IPS-18c (cell line): ENCODE results near the gene BEST1.
A peak's percentile ranks its signal among the peaks of the same experiment; 100 is the strongest.
"Not testable (repeated sequence)": the region's sequence is repeated elsewhere in the genome, so short reads cannot be mapped to it uniquely, and the experiment has no call there.

Experiments used
- H3K4me3 ChIP-seq: 2 replicates; pipeline ENCODE4 v1.7.0; 2013; ENCODE audit warnings: low read depth, mild to moderate bottlenecking, low read length, moderate library complexity; ENCODE audit not compliant: insufficient read depth
- H3K9me3 ChIP-seq: one replicate; pipeline ENCODE4 v1.6.1; 2013; ENCODE audit warnings: mild to moderate bottlenecking, low read length, moderate library complexity; ENCODE audit not compliant: control insufficient read depth, insufficient read depth

The BEST1 gene

DNA sequence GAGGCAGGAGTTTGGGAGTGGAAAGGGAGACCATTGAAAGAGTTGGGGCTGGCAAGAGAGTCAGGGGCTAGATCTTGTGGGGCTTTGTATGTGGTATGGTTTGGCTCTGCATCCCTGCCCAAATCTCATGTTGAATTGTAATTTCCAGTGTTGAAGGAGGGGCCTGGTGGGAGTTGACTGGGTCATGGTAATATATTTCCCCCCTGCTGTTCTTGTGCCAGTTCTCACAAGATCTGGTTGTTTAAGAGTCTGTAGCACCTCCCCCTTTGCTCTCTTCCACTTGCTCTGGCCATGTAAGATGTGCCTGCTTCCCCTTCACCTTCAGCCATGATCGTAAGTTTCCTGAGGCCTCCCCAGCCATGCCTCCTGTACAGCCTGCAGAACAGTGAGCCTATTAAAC, 22.6 kb upstream of the BEST1 start:
- Histone ChIP-seq H3K9me3 (peaks cover 3% of the 10 kb centered on the region), H3K4me3 (no peak overlapping the region)

DNA sequence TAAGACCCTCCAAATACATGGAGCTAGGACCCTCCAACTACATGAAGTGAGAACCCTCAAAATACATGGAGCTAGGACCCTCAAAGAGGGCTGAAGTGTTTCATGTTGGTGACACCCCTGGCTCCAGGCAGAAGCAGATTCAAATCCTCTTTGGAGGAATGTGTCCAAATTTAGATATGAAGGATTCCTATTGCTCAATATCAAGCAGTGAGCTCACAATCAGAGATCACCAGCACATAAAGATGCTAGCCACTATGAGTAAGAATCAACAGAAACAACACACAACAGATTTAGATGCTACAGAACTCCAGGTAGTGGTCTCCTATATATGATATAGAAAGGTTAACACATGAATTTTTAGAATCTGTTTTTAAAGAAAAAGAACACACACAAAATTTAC, 21.5 kb upstream of the BEST1 start:
- Histone ChIP-seq H3K9me3 (peaks cover 3% of the 10 kb centered on the region), H3K4me3 (no peak overlapping the region)

DNA sequence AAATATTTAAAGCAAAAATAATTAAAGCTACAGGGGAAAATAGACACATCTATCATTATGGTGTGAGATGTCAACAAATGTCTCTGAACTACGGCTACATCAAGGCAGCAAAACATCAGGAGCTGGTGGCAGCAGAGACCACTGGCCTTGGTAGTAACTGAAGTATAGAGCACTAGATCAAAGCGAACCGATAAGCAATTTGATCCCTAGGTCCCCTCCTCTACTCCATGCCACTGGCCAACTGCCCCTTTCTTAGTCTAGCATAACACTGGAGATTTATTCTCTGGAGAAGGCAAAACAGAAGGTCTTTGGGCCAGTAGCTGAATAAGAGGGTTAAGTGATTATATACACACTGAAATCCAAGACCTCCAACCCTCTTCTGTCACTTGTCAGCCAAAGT, 19.2 kb upstream of the BEST1 start:
- Histone ChIP-seq H3K9me3 (peaks cover 3% of the 10 kb centered on the region), H3K4me3 (no peak overlapping the region)

DNA sequence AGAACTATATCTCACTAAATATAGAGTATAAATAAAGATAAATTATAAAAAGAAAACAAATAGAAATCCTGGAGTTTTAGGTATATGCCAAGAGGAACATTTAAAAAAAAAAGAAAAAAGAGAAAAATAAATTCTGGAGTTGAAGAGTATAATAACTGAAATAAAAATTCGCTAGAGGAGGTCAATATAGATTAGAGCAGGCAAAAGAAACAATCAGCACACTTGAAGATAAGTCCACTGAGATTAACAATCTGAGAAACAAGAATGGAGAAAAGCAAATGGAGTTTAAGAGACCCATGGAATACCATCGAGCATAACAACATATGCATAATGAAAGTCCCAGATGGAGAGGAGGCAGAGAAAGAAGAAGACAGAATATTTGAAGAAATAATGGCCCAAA, 14.3 kb upstream of the BEST1 start:
- Histone ChIP-seq H3K4me3 (no peak overlapping the region), H3K9me3 (no peaks in the 10 kb centered on the region)

DNA sequence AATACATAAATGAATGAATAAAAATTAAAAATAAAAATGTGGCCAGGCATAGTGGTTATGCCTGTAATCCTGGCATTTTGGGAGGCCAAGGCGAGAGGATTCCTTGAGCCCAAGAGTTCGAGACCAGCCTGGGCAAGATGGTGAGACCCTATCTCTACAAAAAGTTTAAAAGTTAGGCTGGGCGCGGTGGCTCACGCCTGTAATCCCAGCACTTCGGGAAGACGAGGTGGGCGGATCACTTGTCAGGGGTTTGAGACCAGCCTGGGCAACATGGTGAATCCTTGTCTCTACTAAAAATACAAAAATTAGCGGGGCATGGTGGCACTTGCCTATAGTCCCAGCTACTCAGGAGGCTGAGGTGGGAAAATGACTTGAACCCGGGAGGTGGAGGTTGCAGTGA, 9.7 kb upstream of the BEST1 start:
- H3K4me3 ChIP-seq = no peak overlapping the region
- no peaks in the 10 kb centered on the region for H3K9me3 ChIP-seq

DNA sequence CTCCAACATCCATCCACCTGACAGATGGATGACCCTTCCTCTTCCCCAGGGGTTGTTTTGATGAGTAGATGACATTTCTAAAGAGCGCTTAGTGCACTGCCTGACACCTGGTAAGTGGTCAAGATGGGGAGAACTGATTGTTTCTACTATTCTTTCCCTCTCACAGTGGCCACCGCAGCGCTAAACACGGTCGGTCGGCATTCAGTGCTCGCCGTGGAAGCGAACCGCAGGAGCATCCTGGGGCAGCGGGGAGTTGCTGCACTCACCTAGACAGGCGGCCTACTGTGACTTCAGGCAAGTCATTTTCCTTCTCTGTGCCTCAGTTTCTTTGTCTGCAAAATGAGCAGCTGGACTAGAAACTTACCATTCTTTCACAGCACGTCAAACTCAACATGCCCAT, 5.0 kb upstream of the BEST1 start:
- H3K4me3 ChIP-seq = no peak overlapping the region
- H3K9me3 ChIP-seq = no peaks in the 10 kb centered on the region

DNA sequence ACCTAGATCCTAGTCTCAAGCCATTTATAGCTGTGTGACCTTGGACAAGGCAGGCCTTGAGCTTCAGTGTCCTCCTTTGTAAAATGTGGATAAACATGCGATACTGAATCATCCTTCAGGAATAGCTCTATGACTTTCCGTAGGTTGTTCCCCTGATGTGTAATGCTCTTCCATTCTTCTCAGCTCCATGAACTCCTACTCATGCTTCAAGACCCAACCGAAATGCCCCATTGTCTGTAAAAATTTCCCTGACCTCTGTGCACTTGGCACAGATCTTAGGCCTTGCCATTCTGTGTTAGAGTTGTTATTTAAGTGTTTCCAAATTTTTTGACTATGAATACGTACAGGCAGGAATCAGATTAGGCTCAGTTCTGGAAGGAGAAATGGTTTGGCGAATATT, 3.3 kb upstream of the BEST1 start:
- H3K9me3 ChIP-seq = no peaks in the 10 kb centered on the region
- no peak overlapping the region for H3K4me3 ChIP-seq

DNA sequence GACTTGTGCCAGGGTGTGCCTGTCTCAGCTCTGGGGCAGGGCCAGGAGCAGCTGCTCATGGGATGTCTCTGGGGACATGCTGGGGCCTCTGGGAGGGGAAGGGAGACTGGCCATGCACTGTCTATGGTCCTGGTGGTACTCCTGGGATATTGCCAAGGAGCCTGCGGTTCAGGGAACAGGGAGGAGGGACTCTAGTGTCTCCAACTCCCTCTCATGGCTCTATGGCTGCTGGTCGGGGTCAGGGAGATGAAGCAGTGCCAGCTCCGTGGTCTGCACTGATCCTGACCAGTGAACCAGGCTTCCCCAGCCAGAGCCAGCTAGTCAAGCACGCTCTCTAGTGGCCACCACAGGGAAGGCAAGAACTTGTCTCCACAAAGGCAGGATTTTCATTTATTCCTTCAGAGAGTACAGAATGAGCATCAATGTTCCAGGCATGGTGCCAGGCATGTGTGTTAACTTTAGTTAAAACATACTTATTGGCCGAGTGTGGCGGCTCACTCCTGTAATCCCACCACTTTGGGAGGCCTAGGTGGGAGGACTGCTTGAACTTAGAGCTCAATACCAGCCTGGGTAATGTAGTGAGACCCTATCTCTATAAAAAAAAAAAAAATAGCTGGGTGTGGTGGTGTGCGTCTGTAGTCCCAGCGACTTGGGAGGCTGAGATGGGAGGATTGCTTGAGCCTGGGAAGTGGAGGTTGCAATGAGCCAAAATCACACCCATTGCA, 2.5 kb upstream of the BEST1 start:
- no peak overlapping the region for H3K4me3 ChIP-seq
- no peaks in the 10 kb centered on the region for H3K9me3 ChIP-seq

DNA sequence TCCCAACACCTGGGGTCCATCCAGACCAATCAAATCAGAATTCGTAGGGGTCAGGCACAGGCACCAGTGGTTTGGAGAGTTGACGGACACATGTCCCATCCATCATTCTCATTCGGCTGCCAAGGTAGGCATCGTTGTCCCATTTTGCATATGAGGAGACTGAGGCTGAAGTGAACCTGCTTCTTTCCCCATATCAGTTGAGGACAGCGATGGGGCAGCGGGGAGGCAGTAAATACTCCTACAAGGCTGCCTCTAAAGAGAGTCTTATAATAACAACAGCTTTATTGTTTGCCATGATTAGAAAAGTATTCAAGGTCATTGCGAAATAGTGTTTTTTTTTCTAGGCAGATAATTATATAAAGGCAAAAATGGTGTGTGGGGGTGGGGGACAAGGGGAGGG, 1.6 kb upstream of the BEST1 start:
- no peaks in the 10 kb centered on the region for H3K9me3 ChIP-seq
- no peak overlapping the region for H3K4me3 ChIP-seq

DNA sequence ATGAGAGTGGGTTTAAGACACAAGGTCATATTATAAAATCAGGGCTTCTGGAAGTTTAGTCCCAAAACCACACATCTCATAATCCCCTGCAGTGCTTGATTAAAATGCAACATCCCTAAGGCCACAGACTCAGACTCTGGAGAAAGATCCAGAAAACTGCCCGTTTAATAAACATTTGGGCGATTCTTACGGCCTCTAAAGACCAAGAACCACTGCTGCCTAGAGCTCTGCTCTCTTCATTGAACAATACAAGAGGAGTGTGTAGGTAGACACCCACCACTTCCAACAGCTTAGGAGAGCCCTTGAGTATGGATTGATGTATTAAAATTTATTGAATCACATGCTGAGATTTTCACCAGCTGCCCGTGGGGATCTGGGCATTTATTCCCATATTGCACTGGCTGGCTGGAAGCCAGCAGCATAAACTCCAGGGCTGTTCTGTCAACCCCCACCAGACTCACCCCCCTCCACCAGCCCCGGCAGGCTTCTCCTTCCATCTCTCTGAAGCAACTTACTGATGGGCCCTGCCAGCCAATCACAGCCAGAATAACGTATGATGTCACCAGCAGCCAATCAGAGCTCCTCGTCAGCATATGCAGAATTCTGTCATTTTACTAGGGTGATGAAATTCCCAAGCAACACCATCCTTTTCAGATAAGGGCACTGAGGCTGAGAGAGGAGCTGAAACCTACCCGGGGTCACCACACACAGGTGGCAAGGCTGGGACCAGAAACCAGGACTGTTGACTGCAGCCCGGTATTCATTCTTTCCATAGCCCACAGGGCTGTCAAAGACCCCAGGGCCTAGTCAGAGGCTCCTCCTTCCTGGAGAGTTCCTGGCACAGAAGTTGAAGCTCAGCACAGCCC, 749 bp upstream of the BEST1 start:
- Histone ChIP-seq H3K4me3 (no peak overlapping the region), H3K9me3 (no peaks in the 10 kb centered on the region)

DNA sequence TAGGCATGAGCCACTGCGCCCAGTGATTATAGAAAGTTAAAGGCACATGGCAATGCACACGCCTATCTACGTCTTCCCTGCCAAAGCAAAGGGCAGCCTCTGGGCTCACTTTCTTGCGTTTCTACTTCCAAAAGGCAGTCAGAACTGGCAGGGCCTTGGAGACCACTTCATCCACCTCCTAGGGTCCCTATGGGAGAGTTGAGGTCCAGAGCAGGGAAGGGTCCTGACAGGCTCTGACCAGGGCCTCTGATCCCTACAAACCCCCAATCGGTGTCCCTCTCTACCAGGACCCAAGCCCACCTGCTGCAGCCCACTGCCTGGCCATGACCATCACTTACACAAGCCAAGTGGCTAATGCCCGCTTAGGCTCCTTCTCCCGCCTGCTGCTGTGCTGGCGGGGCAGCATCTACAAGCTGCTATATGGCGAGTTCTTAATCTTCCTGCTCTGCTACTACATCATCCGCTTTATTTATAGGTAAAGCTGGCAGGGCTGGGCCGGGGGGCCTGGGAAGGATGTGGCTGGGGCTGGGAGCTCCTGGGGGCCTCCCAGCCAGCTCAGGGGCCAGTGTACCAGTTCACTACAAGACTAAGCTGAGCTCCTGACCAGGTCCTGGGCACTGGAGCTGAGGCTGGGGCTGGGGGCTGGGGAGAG, 1.5 kb downstream of the BEST1 start:
- Histone ChIP-seq H3K4me3 (no peak overlapping the region), H3K9me3 (no peaks in the 10 kb centered on the region)

DNA sequence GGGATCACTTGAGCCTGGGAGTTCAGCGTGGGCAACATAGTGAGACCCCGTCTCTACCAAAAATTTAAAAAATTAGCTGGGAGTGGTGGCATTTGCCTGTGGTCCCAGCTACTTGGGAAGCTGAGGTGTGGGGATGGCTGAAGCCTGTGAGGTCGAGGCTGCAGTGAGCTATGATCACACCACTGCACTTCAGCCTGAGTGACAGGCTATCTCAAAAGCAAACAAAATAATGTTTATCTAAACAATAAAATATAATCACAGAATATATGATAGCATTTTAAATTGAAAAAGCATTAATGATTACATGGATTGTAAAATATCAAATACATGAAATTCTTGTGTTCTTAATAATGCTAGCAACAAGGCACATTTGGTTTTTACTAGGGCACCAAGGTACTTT, 2.7 kb downstream of the BEST1 start:
- Histone ChIP-seq H3K4me3 (no peak overlapping the region), H3K9me3 (no peaks in the 10 kb centered on the region)

DNA sequence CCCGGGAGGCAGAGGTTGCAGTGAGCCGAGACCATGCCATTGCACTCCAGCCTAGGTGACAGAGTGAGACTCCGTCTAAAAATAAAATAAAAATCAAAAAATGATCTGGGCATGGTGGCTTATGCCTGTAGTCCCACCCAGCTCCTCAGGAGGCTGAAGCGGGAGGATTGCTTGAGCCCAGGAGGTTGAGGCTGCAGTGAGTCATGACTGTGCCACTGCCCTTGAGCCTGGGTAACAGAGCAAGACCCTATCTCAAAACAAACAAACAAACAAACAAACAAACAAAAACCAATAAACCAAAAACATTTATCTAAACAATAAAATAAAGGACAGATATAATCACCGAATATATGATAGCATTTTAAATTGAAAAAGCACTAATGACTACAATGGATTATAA, 3.5 kb downstream of the BEST1 start:
- H3K9me3 ChIP-seq, H3K4me3 ChIP-seq: not testable (repeated sequence)

DNA sequence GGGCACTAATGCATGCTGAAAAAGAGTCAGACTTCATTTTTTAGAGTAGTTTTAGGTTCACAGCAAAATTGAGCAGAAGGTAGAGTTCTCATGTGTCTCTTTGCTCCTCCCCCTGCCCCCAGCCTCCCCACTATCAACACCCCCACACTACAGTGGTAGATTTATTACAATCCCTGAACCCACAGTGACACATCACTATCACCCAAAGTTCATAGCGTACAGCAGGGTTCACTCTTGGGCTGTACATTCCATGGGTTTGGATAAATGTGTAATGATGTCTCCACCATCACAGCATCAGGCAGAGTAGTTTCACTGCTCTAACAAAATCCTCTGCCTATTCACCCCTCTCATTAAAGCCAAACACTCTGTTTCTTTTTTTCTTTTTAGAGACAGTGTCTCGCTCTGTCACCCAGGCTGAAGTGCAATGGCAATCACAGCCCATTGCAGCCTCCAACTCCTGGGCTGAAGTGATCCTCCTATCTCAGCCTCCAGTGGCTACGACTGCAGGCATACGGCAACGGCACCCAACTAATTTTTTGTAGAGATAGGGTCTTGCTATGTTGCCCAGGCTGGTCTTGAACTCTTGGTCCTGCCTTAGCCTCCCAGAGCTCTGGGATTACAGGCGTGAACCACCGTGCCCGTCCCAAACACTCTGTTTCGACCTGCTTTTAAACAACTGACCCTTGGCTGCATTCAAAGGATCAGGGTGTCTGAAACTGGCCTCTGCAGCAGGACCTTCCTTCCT, 4.1 kb downstream of the BEST1 start:
- no peak overlapping the region for H3K4me3 ChIP-seq
- H3K9me3 ChIP-seq = no peaks in the 10 kb centered on the region

DNA sequence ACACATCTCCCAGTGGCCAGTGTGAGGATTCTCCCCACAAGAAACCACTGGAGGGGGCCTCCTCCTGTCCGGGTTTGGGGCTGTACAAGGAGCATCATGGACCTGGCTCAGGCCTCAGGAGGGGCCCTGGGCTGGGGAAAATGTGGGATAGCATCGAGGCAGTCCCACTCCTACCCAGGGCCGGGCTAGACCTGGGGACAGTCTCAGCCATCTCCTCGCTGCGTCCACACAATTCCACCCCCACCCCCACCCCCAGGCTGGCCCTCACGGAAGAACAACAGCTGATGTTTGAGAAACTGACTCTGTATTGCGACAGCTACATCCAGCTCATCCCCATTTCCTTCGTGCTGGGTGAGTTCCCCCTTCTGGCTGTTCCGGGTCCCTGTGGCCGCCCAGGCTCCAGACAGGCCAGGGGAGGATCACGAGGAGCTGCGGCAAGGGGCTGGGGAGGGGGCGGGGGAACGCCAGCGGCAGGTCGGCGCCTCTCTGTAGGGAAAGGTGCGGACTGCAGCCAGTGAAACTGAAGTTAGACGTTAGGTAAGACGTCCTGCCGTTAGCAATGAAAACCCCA, 4.8 kb downstream of the BEST1 start:
- Histone ChIP-seq H3K9me3 (no peaks in the 10 kb centered on the region), H3K4me3 (peak overlapping the region; percentile 38)

DNA sequence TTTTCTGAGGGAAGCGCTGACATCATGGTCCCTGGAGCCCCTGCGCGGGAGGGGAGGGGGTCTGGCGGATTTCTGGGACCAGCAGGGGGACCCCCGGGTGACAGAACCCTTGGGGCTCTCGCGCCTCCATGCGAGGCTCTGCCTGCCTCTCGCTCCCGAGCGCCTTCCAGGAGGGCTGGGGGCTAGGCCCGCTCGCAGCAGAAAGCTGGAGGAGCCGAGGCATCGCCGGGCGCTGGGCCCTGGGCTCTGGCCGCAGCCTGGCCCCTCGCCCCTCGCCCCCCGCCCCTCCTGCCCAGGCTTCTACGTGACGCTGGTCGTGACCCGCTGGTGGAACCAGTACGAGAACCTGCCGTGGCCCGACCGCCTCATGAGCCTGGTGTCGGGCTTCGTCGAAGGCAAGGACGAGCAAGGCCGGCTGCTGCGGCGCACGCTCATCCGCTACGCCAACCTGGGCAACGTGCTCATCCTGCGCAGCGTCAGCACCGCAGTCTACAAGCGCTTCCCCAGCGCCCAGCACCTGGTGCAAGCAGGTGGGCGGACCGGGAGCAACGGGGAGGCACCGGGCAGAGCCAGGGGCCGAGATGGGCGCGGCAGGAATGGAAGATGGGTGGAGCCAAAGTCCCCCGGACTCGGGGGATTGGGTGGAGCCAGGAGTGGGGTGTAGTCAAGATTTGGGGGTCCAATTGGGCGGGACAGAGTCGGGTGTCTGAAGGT, 5.4 kb downstream of the BEST1 start:
- Histone ChIP-seq H3K9me3 (no peaks in the 10 kb centered on the region), H3K4me3 (peak overlapping the region; percentile 38)
